NB4 (cell line): ENCODE results near the gene RPL13A.

ENCODE experiments used
- DNase-seq: peaks from one replicate; pipeline ENCODE4 v3.0.0; 2010; ENCODE audit warnings: low read depth
- H3K4me3 ChIP-seq: one replicate; pipeline ENCODE4 v1.5.1; 2011; ENCODE audit warnings: mild to moderate bottlenecking, low read depth, low read length, moderate library complexity
- MAX ChIP-seq: IDR thresholded peaks from 2 replicates; pipeline ENCODE4 v1.6.1; 2011; ENCODE audit warnings: low read depth, low read length
- MYC ChIP-seq: IDR thresholded peaks from 2 replicates; pipeline ENCODE4 v1.6.1; 2011; ENCODE audit warnings: low read depth, low read length
- POLR2A ChIP-seq: IDR thresholded peaks from 2 replicates; pipeline ENCODE4 v1.6.1; 2011; ENCODE audit warnings: mild to moderate bottlenecking; ENCODE audit not compliant: insufficient read length; ENCODE audit errors: extremely low read depth
- TF ChIP-seq, protein P1 (sequence below): IDR thresholded peaks from one replicate; pipeline ENCODE4 v1.5.1; 2012; ENCODE audit warnings: low read depth, low read length

RPL13A gene

DNA sequence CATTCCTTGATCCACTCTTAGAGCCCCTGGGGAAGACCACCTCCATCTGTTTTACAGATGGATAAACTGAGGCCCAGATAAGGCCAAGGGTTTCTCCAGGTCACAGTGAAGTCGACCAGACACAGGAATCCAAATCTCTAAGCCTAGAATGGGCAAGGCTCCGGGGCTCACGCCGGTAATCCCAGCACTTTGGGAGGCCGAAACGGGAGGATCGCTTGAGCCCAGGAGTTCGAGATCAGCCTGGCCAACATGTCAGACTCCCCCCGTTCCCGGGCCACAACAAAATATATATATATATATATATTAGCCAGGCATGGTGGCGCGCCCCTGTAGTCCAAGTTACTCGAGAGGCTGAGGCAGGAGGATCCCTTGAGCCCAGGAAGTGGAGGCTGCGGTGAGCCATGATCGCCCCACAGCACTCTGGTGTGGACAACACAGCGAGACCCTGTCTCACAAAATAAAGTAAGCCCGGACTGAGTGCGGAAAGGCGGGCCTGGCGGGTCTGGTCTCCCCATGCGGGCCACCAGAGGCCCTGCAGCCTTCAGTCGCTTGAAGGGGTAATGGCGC is 615 bp upstream of the RPL13A start:
- DNase-seq: no peak
- TF ChIP-seq MYC (no peak), POLR2A (no peak), MAX (no peak)
- TF ChIP-seq, protein P1, sequence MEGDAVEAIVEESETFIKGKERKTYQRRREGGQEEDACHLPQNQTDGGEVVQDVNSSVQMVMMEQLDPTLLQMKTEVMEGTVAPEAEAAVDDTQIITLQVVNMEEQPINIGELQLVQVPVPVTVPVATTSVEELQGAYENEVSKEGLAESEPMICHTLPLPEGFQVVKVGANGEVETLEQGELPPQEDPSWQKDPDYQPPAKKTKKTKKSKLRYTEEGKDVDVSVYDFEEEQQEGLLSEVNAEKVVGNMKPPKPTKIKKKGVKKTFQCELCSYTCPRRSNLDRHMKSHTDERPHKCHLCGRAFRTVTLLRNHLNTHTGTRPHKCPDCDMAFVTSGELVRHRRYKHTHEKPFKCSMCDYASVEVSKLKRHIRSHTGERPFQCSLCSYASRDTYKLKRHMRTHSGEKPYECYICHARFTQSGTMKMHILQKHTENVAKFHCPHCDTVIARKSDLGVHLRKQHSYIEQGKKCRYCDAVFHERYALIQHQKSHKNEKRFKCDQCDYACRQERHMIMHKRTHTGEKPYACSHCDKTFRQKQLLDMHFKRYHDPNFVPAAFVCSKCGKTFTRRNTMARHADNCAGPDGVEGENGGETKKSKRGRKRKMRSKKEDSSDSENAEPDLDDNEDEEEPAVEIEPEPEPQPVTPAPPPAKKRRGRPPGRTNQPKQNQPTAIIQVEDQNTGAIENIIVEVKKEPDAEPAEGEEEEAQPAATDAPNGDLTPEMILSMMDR: no peak
- H3K4me3 ChIP-seq: no peak overlapping the region

DNA sequence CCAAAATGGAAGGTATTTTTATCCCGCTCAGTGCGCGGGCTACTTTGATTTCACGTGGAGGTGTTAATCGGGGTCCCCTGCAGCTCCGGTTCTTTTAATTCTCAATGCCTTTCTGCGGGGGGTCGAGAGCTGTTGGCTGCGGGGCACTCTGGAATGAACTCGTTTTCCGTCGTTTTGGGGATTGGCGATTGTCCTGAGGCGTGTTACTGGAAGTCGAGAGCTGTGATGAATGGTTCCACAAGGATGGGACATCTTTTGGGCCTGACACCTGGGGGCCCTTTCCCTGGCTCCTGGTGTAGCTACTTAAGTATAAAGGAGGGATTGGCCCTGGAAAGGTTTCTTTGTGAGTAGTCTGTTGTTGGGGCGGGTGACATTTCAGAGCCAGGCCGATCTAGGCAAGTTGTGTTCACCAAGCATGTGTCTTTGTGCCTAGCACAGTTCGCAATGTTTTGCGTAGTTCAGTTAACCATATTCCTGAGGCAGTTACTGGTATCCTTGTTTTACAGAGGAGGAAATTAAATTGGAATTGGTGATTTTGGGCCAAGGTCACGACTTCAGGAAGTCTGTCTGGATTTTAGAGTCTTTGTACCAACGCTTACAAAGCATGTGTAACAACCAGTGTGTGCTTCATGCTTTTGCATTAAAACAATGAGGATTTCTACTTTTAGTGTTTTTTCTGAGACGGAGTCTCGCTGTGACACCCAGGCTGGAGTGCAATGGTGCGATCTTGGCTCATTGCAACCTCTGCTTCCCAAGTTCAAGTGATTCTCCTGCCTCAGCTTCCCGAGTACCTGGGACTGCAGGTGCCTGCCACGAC is 846 bp downstream of the RPL13A start:
- TF ChIP-seq MYC (no peak), POLR2A (no peak), MAX (no peak)
- TF ChIP-seq, protein P1: no peak
- H3K4me3 ChIP-seq: peak overlapping the region; percentile 99
- no peak for DNase-seq

GRCh38 chr19:49488863-49489537 is 1.6 kb downstream of the RPL13A start:
- peak overlapping the region; percentile 99 for H3K4me3 ChIP-seq
- no peak for DNase-seq
- TF ChIP-seq MAX: no peak
- no peak for TF ChIP-seq POLR2A
- TF ChIP-seq, protein P1: no peak
- TF ChIP-seq MYC: no peak

DNA sequence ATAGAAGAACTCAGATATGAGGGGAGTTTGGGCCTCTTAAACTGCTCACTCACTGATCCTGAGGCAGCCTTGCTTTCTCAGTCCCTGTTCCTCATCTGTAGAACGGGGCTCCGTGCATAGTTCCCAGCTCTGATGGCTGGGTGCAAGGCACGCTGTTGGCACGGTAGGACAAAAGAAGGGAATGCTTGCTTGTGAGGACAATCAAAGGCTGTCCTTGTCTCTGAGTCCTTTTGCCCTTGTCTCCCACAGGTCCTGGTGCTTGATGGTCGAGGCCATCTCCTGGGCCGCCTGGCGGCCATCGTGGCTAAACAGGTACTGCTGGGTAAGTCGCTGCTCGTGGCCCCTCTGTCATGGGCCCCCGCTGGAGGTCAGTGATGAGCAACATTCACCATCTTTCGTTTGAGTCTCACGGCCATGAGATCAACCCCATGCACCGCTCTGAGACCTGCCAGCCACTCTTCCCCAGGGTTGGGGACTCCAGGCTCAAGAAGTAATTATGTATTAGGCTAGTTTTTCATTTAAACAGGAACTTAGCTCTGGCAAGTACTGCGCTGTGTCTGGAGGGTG is 2.3 kb downstream of the RPL13A start:
- DNase-seq: no peak
- TF ChIP-seq MYC (no peak), MAX (no peak), POLR2A (no peak)
- TF ChIP-seq, protein P1: no peak
- peak overlapping the region; percentile 99 for H3K4me3 ChIP-seq

DNA sequence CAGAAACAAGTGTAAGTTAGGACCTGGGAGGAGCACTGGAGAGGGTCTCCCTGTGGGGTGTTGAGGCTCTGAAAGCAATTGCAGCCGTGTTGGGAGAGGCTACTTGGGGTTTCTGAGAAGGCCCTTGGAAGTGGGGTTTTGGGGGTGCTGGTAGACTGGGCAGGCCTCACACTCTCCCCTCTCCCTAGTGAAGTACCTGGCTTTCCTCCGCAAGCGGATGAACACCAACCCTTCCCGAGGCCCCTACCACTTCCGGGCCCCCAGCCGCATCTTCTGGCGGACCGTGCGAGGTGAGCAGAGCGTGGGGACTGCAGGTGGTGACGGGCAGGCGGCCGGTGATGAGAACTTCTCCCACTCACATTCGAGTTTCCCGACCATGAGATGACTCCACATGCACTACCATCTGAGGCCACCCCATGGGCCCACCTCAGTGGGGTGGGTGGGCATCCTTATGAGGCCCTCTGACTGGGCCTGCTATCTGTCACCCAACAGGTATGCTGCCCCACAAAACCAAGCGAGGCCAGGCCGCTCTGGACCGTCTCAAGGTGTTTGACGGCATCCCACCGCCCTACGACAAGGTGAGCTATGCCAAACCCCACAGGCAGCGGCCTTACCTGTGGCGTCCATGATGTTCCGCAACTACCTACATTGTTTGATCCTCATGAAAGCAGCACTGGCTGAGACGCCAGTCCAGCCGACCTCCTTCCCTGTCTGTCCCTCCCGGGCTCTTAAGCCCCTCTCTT is 3.0 kb downstream of the RPL13A start:
- TF ChIP-seq, protein P1: no peak
- TF ChIP-seq MAX: no peak
- TF ChIP-seq MYC: no peak
- no peak for TF ChIP-seq POLR2A
- DNase-seq: no peak
- peak overlapping the region; percentile 99 for H3K4me3 ChIP-seq
